ENCODE results near the gene SH3PXD2A.

DNA sequence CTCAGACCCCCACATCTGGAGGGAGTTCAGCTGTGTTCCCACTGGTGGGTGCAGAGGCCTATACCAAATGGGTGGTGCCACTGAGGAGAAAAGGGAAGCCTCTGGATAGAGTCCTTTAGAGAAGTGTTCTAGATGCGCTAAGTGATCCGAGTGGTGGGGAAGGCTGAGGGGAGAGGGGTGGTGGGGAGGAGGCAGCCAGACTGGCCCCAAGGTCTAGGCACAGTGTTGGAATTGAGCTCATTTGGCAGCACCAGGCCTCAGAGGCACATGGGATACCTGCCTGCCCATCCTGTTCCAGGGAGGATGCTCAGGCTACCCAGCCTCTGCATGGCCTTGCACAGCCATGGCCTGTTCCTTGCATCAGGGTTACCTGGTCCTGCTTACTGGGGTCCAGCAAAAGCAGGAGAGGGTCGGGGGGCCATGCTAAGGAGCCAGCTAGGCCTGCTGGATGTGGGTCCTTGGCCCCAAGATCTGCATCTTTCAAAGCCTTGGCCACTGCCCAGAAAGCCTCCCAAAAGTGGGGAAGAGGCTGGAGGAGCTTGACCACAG lies 262.3 kb downstream of the SH3PXD2A start:
- TF ChIP-seq, protein P1, sequence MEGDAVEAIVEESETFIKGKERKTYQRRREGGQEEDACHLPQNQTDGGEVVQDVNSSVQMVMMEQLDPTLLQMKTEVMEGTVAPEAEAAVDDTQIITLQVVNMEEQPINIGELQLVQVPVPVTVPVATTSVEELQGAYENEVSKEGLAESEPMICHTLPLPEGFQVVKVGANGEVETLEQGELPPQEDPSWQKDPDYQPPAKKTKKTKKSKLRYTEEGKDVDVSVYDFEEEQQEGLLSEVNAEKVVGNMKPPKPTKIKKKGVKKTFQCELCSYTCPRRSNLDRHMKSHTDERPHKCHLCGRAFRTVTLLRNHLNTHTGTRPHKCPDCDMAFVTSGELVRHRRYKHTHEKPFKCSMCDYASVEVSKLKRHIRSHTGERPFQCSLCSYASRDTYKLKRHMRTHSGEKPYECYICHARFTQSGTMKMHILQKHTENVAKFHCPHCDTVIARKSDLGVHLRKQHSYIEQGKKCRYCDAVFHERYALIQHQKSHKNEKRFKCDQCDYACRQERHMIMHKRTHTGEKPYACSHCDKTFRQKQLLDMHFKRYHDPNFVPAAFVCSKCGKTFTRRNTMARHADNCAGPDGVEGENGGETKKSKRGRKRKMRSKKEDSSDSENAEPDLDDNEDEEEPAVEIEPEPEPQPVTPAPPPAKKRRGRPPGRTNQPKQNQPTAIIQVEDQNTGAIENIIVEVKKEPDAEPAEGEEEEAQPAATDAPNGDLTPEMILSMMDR (conservative IDR thresholded peaks at IDR 0.05 in 1 of 2, IDR thresholded peaks at IDR 0.05 in 1 of 2; ENCODE audit: extremely low read depth in 1 of 2, insufficient read depth in 1 of 2, low read depth in 1 of 2, low read length in 2 of 2): no peak
- TF ChIP-seq EZH2 (IDR thresholded peaks at IDR 0.05; ENCODE audit: borderline replicate concordance, low read length): no peak

Data from mammary epithelial cell (primary cell).